Caco-2 (cell line): ENCODE measurements around the gene ZSCAN21. TPM values are rescaled to one million over a fixed set of nuclear protein-coding genes. Genes with fewer than 3 reads are reported as not detected.

Source experiments
- BruUV-seq: library from RNA; stranded (reverse); fragments of 400-500 nt; replicated peaks from 2 replicates; lab custom pipeline; 2021; lab: Mats Ljungman, UMichigan
- CTCF ChIA-PET: fragments of 300-600 bp; sonication (Branson Sonifier 250); formaldehyde crosslinking; loops from one replicate; lab custom pipeline; 2022; ENCODE audit warnings: antibody characterized with exemption; lab: Charles Lee
- POLR2A ChIA-PET: fragments of 300-600 bp; sonication (Branson Sonifier 250); formaldehyde crosslinking; loops from one replicate; lab custom pipeline; 2022; ENCODE audit warnings: antibody characterized with exemption; lab: Charles Lee
- DNase-seq, 2 experiments: peaks; one replicate each; pipeline versions ENCODE4 v3.0.0 to v3.0.0-alpha.2; 2020 to 2022
- H3K27me3 ChIP-seq: replicated peaks from 2 replicates; pipeline ENCODE4 v1.6.0; 2011; ENCODE audit warnings: low read length; ENCODE audit not compliant: control insufficient read depth, insufficient read depth
- H3K36me3 ChIP-seq: 2 replicates; pipeline ENCODE4 v1.5.1; 2011; ENCODE audit warnings: low read length; ENCODE audit not compliant: control insufficient read depth, insufficient read depth
- H3K4me1 ChIP-seq: fragments of 250-450 bp; sonication (Bioruptor Pico); 2 replicates; pipeline ENCODE4 v1.5.1; 2020; ENCODE audit warnings: mild to moderate bottlenecking
- H3K4me3 ChIP-seq: 2 replicates; pipeline ENCODE4 v1.5.1; 2011; ENCODE audit warnings: low read depth, mild to moderate bottlenecking, control low read depth, low read length
- H3K9me3 ChIP-seq: fragments of 250-450 bp; sonication (Bioruptor Pico); 2 replicates; pipeline ENCODE4 v1.5.1; 2020; ENCODE audit warnings: mild to moderate bottlenecking, moderate library complexity
- H3K27ac Mint-ChIP-seq: one replicate; pipeline ENCODE4 v1.8.0; 2022; ENCODE audit warnings: mixed read lengths; ENCODE audit not compliant: unreplicated experiment
- H3K27me3 Mint-ChIP-seq: one replicate; pipeline ENCODE4 v1.8.0; 2022; ENCODE audit warnings: mixed read lengths; ENCODE audit not compliant: insufficient read depth, unreplicated experiment
- H3K36me3 Mint-ChIP-seq: one replicate; pipeline ENCODE4 v1.8.0; 2022; ENCODE audit warnings: mild to moderate bottlenecking, mixed read lengths; ENCODE audit not compliant: insufficient read depth, unreplicated experiment
- H3K4me1 Mint-ChIP-seq: one replicate; pipeline ENCODE4 v1.8.0; 2022; ENCODE audit warnings: low read depth, mixed read lengths; ENCODE audit not compliant: unreplicated experiment
- H3K4me3 Mint-ChIP-seq: one replicate; pipeline ENCODE4 v1.8.0; 2022; ENCODE audit warnings: mild to moderate bottlenecking, moderate library complexity, mixed read lengths; ENCODE audit not compliant: unreplicated experiment
- H3K9me3 Mint-ChIP-seq: one replicate; pipeline ENCODE4 v1.8.0; 2022; ENCODE audit warnings: mixed read lengths; ENCODE audit not compliant: unreplicated experiment
- CTCF ChIP-seq, 2 experiments: fragments of 200-600 bp in 1 of 2; IDR thresholded peaks; 1 replicate in 1 of 2; 2 replicates in 1 of 2; pipeline versions ENCODE4 v1.5.1 to v1.8.0; 2011 to 2022; ENCODE audit warnings: antibody characterized with exemption in 1 of 2, control low read depth in 1 of 2, inconsistent platforms in 1 of 2, low read depth in 1 of 2, low read length in 1 of 2, mild to moderate bottlenecking in 1 of 2, moderate library complexity in 1 of 2; ENCODE audit not compliant: insufficient read depth in 1 of 2, severe bottlenecking in 1 of 2, unreplicated experiment in 1 of 2
- intact Hi-C: fragments of 100-400 bp; cut with micrococcal nuclease; formaldehyde crosslinking; loops from one replicate; pipeline ENCODE4 v1.10.0; 2022; ENCODE audit not compliant: unreplicated experiment
- total RNA-seq: library from RNA; stranded (reverse); gene quantifications from 2 replicates; pipeline ENCODE4 v1.2.3, GENCODE V29; 2022

ZSCAN21 gene
- total RNA-seq, 1 experiment from 2014 or later = 16.7 TPM

- TF ChIP-seq CTCF (IDR thresholded peaks at IDR 0.05; ENCODE audit: insufficient read depth in 1 of 2, low read depth in 1 of 2, low read length in 1 of 2, severe bottlenecking in 1 of 2, unreplicated experiment in 1 of 2) = no peak
- no peaks in the 10 kb centered on the region for H3K27me3 ChIP-seq
- DNase-seq = no peak
- BruUV-seq = no TSS peak
- Mint-ChIP-seq H3K4me3 (peak overlapping the region; percentile 95), H3K27me3 (no peaks in the 10 kb centered on the region), H3K4me1 (peaks cover 23% of the 10 kb centered on the region), H3K27ac (peak overlapping the region; percentile 99), H3K36me3 (peaks cover 99% of the 10 kb centered on the region), H3K9me3 (no peaks in the 10 kb centered on the region)
- intact Hi-C loops = no loop called here
- peaks cover 13% of the 10 kb centered on the region for H3K36me3 ChIP-seq
- ChIA-PET POLR2A (no interaction called here), CTCF (no interaction called here)
- no peaks in the 10 kb centered on the region for H3K9me3 ChIP-seq
- no peak overlapping the region for H3K4me3 ChIP-seq
- peaks cover 5% of the 10 kb centered on the region; the same call in 1 of the 2 replicates for H3K4me1 ChIP-seq
Observed at GRCh38 chr7:100098913-100099312, 49.3 kb downstream of the ZSCAN21 start.

DNA sequence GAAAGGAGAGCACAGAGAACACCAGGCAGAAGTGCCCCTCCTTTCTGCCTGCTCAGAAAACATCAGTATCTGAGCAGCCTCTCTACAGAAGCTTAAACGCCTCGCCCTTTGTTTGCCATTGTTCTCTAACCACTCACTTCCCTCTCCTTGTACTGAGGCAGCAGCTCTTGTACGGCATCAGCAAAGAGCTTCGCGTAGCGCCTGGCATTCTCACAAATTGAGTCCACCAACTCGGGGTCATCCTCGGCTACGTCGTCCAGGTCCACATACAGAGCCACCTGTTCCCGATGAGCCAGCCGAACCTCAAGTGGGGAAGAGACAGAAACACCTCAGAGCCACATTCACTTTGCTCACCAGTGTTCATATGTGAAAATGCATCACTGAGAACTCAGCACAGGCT, 49.9 kb downstream of the ZSCAN21 start:
- CTCF ChIA-PET = no interaction called here
- Histone ChIP-seq H3K4me3 (peak overlapping the region; percentile 93), H3K36me3 (peaks cover 13% of the 10 kb centered on the region)

GRCh38 chr7:100100420-100101015, 50.9 kb downstream of the ZSCAN21 start:
- intact Hi-C loops = loop anchor here (1.0 to 2.0 kb wide), 3 partner anchors 12 to 25 kb away; partner anchors contain the start of genes COPS6 and ZNF3
- H3K4me1 Mint-ChIP-seq = peaks cover 23% of the 10 kb centered on the region
- no peaks in the 10 kb centered on the region for H3K27me3 Mint-ChIP-seq
- peak overlapping the region; percentile 93 for H3K4me3 ChIP-seq
- BruUV-seq = no TSS peak
- CTCF ChIA-PET = interaction anchor here (0.5 to 2.2 kb wide), 5 partner anchors 11 to 51 kb away, joined by 3 to 8 read pairs (median 4); no protein-coding TSS in a partner anchor
- H3K27me3 ChIP-seq = no peaks in the 10 kb centered on the region
- no peaks in the 10 kb centered on the region for H3K9me3 ChIP-seq
- peaks cover 85% of the 10 kb centered on the region for H3K36me3 Mint-ChIP-seq
- H3K4me1 ChIP-seq = peaks cover 5% of the 10 kb centered on the region; the same call in 1 of the 2 replicates
- peak; percentile 97 for DNase-seq
- no peaks in the 10 kb centered on the region for H3K9me3 Mint-ChIP-seq
- TF ChIP-seq CTCF (IDR thresholded peaks at IDR 0.05; ENCODE audit: insufficient read depth in 1 of 2, low read depth in 1 of 2, low read length in 1 of 2, severe bottlenecking in 1 of 2, unreplicated experiment in 1 of 2) = no peak
- H3K27ac Mint-ChIP-seq = peak overlapping the region; percentile 99
- H3K36me3 ChIP-seq = peaks cover 12% of the 10 kb centered on the region
- H3K4me3 Mint-ChIP-seq = peak overlapping the region; percentile 95
- POLR2A ChIA-PET = interaction anchor here (0.5 to 2.7 kb wide), 10 partner anchors 13 to 99 kb away, joined by 3 to 23 read pairs (median 8); partner anchors contain the start of genes GPC2, LAMTOR4, MBLAC1 and STAG3

More for the DNA sequence above, 49.9 kb downstream of the ZSCAN21 start:
- H3K36me3 Mint-ChIP-seq = peaks cover 96% of the 10 kb centered on the region
- DNase-seq = no peak
- Histone ChIP-seq H3K4me1 (peaks cover 5% of the 10 kb centered on the region; the same call in 1 of the 2 replicates), H3K9me3 (no peaks in the 10 kb centered on the region), H3K27me3 (no peaks in the 10 kb centered on the region)
- H3K27ac Mint-ChIP-seq = peak overlapping the region; percentile 99
- no peaks in the 10 kb centered on the region for H3K9me3 Mint-ChIP-seq
- POLR2A ChIA-PET = no interaction called here
- no TSS peak for BruUV-seq
- peak overlapping the region; percentile 95 for H3K4me3 Mint-ChIP-seq
- intact Hi-C loops = no loop called here
- H3K4me1 Mint-ChIP-seq = peaks cover 23% of the 10 kb centered on the region
- H3K27me3 Mint-ChIP-seq = no peaks in the 10 kb centered on the region
- TF ChIP-seq CTCF (IDR thresholded peaks at IDR 0.05; ENCODE audit: insufficient read depth in 1 of 2, low read depth in 1 of 2, low read length in 1 of 2, severe bottlenecking in 1 of 2, unreplicated experiment in 1 of 2) = no peak
